Hepatocyte (in vitro differentiated cells): ENCODE measurements around the gene CERK.

Experiments used
- CTCF ChIP-seq: fragments of 200-600 bp; sonication (generic); IDR thresholded peaks from 2 replicates; pipeline ENCODE4 v1.5.1; 2016; ENCODE audit warnings: antibody characterized with exemption, mild to moderate bottlenecking; ENCODE audit not compliant: poor library complexity
- EZH2 ChIP-seq: fragments of 200-600 bp; sonication (generic); IDR thresholded peaks from 2 replicates; pipeline ENCODE4 v1.6.1; 2016; ENCODE audit warnings: antibody characterized with exemption, mild to moderate bottlenecking, borderline replicate concordance
- EZH2phosphoT487 ChIP-seq: fragments of 200-600 bp; sonication (generic); IDR thresholded peaks from one replicate; pipeline ENCODE4 v1.6.1; 2018; ENCODE audit warnings: antibody characterized with exemption, mild to moderate bottlenecking, low read depth, moderate library complexity; ENCODE audit not compliant: unreplicated experiment, severe bottlenecking

- no peak for TF ChIP-seq CTCF
- no peak for TF ChIP-seq EZH2phosphoT487
- no peak for TF ChIP-seq EZH2
Measured at GRCh38 chr22:46656856-46657654, 81.0 kb downstream of the CERK start.
